Upper lobe of left lung (tissue), 4 donors: ENCODE data around the gene DSCAM.

Experiments
- EP300 ChIP-seq, 4 donors: sonication (generic); formaldehyde crosslinking; IDR thresholded peaks; one replicate each; pipeline ENCODE4 v1.5.1; 2017; ENCODE audit warnings: antibody characterized with exemption in 4 of 4, control low read depth in 2 of 4
- POLR2A ChIP-seq, 4 donors: fragments of 450-650 bp; IDR thresholded peaks; one replicate each; pipeline ENCODE4 v1.5.1; 2016 to 2017; ENCODE audit warnings: antibody characterized with exemption in 4 of 4, mild to moderate bottlenecking in 2 of 4
- POLR2AphosphoS5 ChIP-seq, 2 donors: sonication (generic); formaldehyde crosslinking; IDR thresholded peaks; one replicate each; pipeline ENCODE4 v1.5.1; 2017; ENCODE audit warnings: antibody characterized with exemption in 2 of 2
- TF ChIP-seq, protein P1 (sequence below), 6 experiments: fragments of 450-650 bp in 4 of 6; fragments of 200-600 bp in 2 of 6; sonication (generic) in 2 of 6; IDR thresholded peaks; one replicate each; pipeline ENCODE4 v1.5.1; 2016 to 2019; ENCODE audit warnings: antibody characterized with exemption in 6 of 6

DNA sequence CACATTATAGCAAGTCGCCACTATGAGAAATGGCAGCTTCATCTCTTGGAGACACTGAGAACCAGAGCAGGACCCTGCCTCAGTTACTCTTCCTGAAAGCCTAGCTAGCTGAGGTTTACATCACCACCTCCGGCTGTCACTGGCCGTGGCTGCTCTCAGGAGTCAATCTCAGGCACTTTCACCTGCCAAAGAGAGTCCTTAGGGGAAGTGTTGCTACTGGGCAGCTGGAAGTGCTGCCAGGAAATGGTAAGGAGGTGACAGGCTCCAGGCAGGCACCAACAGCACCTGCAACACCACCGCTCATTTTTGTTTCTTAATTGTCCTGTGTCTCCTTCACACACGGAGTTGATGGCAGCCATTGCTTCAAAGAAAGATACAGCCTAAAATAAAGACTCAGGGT, 92.5 kb downstream of the DSCAM start:
- TF ChIP-seq, protein P1, sequence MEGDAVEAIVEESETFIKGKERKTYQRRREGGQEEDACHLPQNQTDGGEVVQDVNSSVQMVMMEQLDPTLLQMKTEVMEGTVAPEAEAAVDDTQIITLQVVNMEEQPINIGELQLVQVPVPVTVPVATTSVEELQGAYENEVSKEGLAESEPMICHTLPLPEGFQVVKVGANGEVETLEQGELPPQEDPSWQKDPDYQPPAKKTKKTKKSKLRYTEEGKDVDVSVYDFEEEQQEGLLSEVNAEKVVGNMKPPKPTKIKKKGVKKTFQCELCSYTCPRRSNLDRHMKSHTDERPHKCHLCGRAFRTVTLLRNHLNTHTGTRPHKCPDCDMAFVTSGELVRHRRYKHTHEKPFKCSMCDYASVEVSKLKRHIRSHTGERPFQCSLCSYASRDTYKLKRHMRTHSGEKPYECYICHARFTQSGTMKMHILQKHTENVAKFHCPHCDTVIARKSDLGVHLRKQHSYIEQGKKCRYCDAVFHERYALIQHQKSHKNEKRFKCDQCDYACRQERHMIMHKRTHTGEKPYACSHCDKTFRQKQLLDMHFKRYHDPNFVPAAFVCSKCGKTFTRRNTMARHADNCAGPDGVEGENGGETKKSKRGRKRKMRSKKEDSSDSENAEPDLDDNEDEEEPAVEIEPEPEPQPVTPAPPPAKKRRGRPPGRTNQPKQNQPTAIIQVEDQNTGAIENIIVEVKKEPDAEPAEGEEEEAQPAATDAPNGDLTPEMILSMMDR (IDR thresholded peaks at IDR 0.05), result no peak
- TF ChIP-seq POLR2A (IDR thresholded peaks at IDR 0.05), result no peak
- TF ChIP-seq POLR2AphosphoS5 (IDR thresholded peaks at IDR 0.05), result no peak
- TF ChIP-seq EP300 (IDR thresholded peaks at IDR 0.05), result no peak
